HEK293 (cell line): ENCODE data around the gene CSNK2A2.

Source experiments
- CTCF ChIA-PET: fragments of 350-600 bp; formaldehyde crosslinking; extraction: SDS; loops from one replicate; lab custom pipeline; 2021; ENCODE audit warnings: antibody characterized with exemption; lab: Yijun Ruan, JAX
- POLR2A ChIA-PET: fragments of 300-600 bp; formaldehyde crosslinking; extraction: SDS; loops from one replicate; lab custom pipeline; 2020; ENCODE audit warnings: antibody characterized with exemption, inconsistent platforms; lab: Yijun Ruan, JAX
- H3K27ac ChIP-seq: fragments of 200-500 bp; sonication (Bioruptor generic); 2 replicates; pipeline ENCODE4 v1.5.1; 2014; ENCODE audit warnings: low read depth, low read length, control low read depth, inconsistent platforms; ENCODE audit errors: extremely low read depth
- H3K36me3 ChIP-seq, 2 experiments: fragments of 200-500 bp in 1 of 2; sonication (Bioruptor generic) in 1 of 2; 1 replicate in 1 of 2; 2 replicates in 1 of 2; pipeline ENCODE4 v1.5.1; 2014 to 2017; ENCODE audit warnings: inconsistent platforms in 2 of 2, low read length in 2 of 2; ENCODE audit not compliant: control insufficient read depth in 2 of 2, insufficient read depth in 1 of 2
- H3K4me1 ChIP-seq: fragments of 200-500 bp; sonication (Bioruptor generic); 2 replicates; pipeline ENCODE4 v1.5.1; 2014; ENCODE audit warnings: mild to moderate bottlenecking, low read length, inconsistent platforms; ENCODE audit not compliant: control insufficient read depth, insufficient read depth
- H3K4me3 ChIP-seq: 2 replicates; pipeline ENCODE4 v1.5.1; 2011; ENCODE audit warnings: low read depth, mild to moderate bottlenecking, control low read depth, low read length, moderate library complexity
- H3K9me3 ChIP-seq: fragments of 200-500 bp; sonication (Bioruptor generic); 2 replicates; pipeline ENCODE4 v1.5.1; 2014; ENCODE audit warnings: low read depth, low read length, inconsistent platforms; ENCODE audit not compliant: control insufficient read depth, insufficient read depth
- EGR2 ChIP-seq: fragments of 450-650 bp; formaldehyde crosslinking; IDR thresholded peaks from 2 replicates; pipeline ENCODE4 v1.5.1; 2016; ENCODE audit warnings: low read depth, missing biosample characterization, missing genetic modification characterization
- MZF1 ChIP-seq: fragments of 450-650 bp; formaldehyde crosslinking; IDR thresholded peaks from 2 replicates; pipeline ENCODE4 v1.5.1; 2017; ENCODE audit warnings: missing biosample characterization, missing genetic modification characterization, borderline replicate concordance
- ZEB2 ChIP-seq: fragments of 450-650 bp; formaldehyde crosslinking; IDR thresholded peaks from 2 replicates; pipeline ENCODE4 v1.5.1; 2016; ENCODE audit warnings: missing biosample characterization, missing genetic modification characterization
- ZNF175 ChIP-seq: fragments of 450-650 bp; formaldehyde crosslinking; IDR thresholded peaks from 2 replicates; pipeline ENCODE4 v1.5.1; 2016; ENCODE audit warnings: missing biosample characterization, missing genetic modification characterization
- ZNF19 ChIP-seq: fragments of 450-650 bp; formaldehyde crosslinking; IDR thresholded peaks from 2 replicates; pipeline ENCODE4; 2016; ENCODE audit warnings: missing biosample characterization, missing genetic modification characterization, low read depth
- ZNF350 ChIP-seq: fragments of 450-650 bp; formaldehyde crosslinking; IDR thresholded peaks from 2 replicates; pipeline ENCODE4 v1.5.0; 2017; ENCODE audit warnings: missing biosample characterization, mild to moderate bottlenecking, missing genetic modification characterization
- ZNF501 ChIP-seq: fragments of 450-650 bp; formaldehyde crosslinking; IDR thresholded peaks from 2 replicates; pipeline ENCODE4 v1.5.1; 2016; ENCODE audit warnings: missing biosample characterization, missing genetic modification characterization
- ZNF677 ChIP-seq: fragments of 450-650 bp; IDR thresholded peaks from 2 replicates; pipeline ENCODE4 v1.5.0; 2018; ENCODE audit warnings: missing biosample characterization, mild to moderate bottlenecking, missing genetic modification characterization, moderate library complexity
- ZSCAN23 ChIP-seq: fragments of 450-650 bp; formaldehyde crosslinking; IDR thresholded peaks from 2 replicates; pipeline ENCODE4 v1.5.1; 2016; ENCODE audit warnings: missing biosample characterization, missing genetic modification characterization
- TF ChIP-seq, protein P1 (sequence below): fragments of 450-650 bp; formaldehyde crosslinking; IDR thresholded peaks from 2 replicates; pipeline ENCODE4 v1.5.1; 2017; ENCODE audit warnings: missing biosample characterization, missing genetic modification characterization
- TF ChIP-seq, protein P2 (sequence below): fragments of 450-650 bp; formaldehyde crosslinking; IDR thresholded peaks from 2 replicates; pipeline ENCODE4 v1.5.1; 2016; ENCODE audit warnings: missing biosample characterization, missing genetic modification characterization, borderline replicate concordance
- TF ChIP-seq, protein P3 (sequence below): fragments of 450-650 bp; formaldehyde crosslinking; IDR thresholded peaks from 2 replicates; pipeline ENCODE4 v1.5.1; 2017; ENCODE audit warnings: missing biosample characterization, mild to moderate bottlenecking, missing genetic modification characterization, moderate library complexity
- TF ChIP-seq, protein P4 (sequence below): fragments of 450-650 bp; formaldehyde crosslinking; IDR thresholded peaks from 2 replicates; pipeline ENCODE4 v1.5.0; 2017; ENCODE audit warnings: missing biosample characterization, missing genetic modification characterization, borderline replicate concordance
- TF ChIP-seq, protein P5 (sequence below): fragments of 450-650 bp; formaldehyde crosslinking; IDR thresholded peaks from 2 replicates; pipeline ENCODE4 v1.5.1; 2016; ENCODE audit warnings: missing biosample characterization, missing genetic modification characterization

Gene CSNK2A2

DNA sequence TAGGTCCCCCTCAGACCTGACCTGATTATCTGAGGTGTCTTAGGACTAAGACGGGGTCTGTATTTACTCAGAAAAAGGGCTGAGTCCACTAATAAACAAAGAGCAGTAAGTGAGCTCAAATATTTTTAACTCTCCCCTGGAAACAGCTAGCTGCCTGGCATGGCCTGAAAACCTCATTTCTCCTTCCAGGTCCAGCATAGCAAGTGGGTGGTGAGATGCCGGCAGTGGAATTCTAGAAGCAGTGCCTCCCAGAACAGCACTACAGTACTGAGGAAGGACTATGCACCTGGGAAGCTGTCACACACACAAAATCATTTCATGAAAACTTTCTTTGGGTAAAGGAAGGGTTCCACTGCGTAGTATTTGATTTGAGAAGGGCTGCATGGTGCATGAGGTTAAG lies 39.2 kb downstream of the CSNK2A2 start (continued):
- TF ChIP-seq EGR2 (tag by site-specific recombination) (no peak), ZNF19 (tag by site-specific recombination) (no peak), ZNF350 (tag by site-specific recombination) (no peak), MZF1 (tag by site-specific recombination) (no peak)
- TF ChIP-seq, protein P1, sequence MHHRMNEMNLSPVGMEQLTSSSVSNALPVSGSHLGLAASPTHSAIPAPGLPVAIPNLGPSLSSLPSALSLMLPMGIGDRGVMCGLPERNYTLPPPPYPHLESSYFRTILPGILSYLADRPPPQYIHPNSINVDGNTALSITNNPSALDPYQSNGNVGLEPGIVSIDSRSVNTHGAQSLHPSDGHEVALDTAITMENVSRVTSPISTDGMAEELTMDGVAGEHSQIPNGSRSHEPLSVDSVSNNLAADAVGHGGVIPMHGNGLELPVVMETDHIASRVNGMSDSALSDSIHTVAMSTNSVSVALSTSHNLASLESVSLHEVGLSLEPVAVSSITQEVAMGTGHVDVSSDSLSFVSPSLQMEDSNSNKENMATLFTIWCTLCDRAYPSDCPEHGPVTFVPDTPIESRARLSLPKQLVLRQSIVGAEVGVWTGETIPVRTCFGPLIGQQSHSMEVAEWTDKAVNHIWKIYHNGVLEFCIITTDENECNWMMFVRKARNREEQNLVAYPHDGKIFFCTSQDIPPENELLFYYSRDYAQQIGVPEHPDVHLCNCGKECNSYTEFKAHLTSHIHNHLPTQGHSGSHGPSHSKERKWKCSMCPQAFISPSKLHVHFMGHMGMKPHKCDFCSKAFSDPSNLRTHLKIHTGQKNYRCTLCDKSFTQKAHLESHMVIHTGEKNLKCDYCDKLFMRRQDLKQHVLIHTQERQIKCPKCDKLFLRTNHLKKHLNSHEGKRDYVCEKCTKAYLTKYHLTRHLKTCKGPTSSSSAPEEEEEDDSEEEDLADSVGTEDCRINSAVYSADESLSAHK (tag by site-specific recombination), result no peak
- TF ChIP-seq, protein P2, sequence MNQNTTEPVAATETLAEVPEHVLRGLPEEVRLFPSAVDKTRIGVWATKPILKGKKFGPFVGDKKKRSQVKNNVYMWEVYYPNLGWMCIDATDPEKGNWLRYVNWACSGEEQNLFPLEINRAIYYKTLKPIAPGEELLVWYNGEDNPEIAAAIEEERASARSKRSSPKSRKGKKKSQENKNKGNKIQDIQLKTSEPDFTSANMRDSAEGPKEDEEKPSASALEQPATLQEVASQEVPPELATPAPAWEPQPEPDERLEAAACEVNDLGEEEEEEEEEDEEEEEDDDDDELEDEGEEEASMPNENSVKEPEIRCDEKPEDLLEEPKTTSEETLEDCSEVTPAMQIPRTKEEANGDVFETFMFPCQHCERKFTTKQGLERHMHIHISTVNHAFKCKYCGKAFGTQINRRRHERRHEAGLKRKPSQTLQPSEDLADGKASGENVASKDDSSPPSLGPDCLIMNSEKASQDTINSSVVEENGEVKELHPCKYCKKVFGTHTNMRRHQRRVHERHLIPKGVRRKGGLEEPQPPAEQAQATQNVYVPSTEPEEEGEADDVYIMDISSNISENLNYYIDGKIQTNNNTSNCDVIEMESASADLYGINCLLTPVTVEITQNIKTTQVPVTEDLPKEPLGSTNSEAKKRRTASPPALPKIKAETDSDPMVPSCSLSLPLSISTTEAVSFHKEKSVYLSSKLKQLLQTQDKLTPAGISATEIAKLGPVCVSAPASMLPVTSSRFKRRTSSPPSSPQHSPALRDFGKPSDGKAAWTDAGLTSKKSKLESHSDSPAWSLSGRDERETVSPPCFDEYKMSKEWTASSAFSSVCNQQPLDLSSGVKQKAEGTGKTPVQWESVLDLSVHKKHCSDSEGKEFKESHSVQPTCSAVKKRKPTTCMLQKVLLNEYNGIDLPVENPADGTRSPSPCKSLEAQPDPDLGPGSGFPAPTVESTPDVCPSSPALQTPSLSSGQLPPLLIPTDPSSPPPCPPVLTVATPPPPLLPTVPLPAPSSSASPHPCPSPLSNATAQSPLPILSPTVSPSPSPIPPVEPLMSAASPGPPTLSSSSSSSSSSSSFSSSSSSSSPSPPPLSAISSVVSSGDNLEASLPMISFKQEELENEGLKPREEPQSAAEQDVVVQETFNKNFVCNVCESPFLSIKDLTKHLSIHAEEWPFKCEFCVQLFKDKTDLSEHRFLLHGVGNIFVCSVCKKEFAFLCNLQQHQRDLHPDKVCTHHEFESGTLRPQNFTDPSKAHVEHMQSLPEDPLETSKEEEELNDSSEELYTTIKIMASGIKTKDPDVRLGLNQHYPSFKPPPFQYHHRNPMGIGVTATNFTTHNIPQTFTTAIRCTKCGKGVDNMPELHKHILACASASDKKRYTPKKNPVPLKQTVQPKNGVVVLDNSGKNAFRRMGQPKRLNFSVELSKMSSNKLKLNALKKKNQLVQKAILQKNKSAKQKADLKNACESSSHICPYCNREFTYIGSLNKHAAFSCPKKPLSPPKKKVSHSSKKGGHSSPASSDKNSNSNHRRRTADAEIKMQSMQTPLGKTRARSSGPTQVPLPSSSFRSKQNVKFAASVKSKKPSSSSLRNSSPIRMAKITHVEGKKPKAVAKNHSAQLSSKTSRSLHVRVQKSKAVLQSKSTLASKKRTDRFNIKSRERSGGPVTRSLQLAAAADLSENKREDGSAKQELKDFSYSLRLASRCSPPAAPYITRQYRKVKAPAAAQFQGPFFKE, result no peak

DNA sequence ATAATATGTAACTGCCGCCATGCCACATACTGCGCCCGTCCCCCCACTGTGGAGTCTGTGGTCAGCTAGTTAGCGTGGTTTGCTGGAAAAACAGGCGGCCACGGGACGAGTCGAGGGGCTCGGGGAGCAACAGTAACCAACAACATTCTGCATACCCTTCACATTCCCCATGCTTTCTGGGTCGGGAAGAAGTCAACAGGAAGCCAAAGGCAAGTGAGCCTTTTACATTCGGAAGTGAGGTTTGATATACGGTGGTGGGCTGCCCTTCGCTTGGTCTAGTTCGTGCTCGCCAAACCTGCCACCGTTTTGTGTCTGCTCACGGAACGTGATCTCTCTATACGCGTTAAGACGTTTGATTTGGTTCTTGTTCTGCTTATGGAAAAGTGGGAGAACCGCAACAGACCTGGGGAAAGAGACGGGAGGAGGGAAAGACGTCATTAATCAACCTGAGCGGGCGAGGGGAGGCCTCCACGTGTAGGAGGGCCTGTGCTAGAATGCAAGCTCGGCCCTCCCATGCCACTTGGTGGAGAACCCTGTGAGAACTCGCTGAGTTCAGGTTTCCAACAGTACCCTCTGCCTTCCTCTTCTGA lies 39.9 kb downstream of the CSNK2A2 start:
- H3K4me1 ChIP-seq, result no peaks in the 10 kb centered on the region
- ChIA-PET POLR2A (no interaction called here), CTCF (interaction anchor here (0.7 kb wide), 1 partner anchor 140 kb away, joined by 4 read pairs; no protein-coding TSS in a partner anchor)
- H3K4me3 ChIP-seq, result no peak overlapping the region
- no peak for TF ChIP-seq ZNF501 (tag by site-specific recombination)
- no peak for TF ChIP-seq ZSCAN23
- TF ChIP-seq, protein P3, sequence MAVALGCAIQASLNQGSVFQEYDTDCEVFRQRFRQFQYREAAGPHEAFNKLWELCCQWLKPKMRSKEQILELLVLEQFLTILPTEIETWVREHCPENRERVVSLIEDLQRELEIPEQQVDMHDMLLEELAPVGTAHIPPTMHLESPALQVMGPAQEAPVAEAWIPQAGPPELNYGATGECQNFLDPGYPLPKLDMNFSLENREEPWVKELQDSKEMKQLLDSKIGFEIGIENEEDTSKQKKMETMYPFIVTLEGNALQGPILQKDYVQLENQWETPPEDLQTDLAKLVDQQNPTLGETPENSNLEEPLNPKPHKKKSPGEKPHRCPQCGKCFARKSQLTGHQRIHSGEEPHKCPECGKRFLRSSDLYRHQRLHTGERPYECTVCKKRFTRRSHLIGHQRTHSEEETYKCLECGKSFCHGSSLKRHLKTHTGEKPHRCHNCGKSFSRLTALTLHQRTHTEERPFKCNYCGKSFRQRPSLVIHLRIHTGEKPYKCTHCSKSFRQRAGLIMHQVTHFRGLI (tag by site-specific recombination), result no peak
- TF ChIP-seq ZNF677 (tag by site-specific recombination), result no peak
- TF ChIP-seq, protein P4, sequence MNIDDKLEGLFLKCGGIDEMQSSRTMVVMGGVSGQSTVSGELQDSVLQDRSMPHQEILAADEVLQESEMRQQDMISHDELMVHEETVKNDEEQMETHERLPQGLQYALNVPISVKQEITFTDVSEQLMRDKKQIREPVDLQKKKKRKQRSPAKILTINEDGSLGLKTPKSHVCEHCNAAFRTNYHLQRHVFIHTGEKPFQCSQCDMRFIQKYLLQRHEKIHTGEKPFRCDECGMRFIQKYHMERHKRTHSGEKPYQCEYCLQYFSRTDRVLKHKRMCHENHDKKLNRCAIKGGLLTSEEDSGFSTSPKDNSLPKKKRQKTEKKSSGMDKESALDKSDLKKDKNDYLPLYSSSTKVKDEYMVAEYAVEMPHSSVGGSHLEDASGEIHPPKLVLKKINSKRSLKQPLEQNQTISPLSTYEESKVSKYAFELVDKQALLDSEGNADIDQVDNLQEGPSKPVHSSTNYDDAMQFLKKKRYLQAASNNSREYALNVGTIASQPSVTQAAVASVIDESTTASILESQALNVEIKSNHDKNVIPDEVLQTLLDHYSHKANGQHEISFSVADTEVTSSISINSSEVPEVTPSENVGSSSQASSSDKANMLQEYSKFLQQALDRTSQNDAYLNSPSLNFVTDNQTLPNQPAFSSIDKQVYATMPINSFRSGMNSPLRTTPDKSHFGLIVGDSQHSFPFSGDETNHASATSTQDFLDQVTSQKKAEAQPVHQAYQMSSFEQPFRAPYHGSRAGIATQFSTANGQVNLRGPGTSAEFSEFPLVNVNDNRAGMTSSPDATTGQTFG (tag by site-specific recombination), result no peak
- TF ChIP-seq ZEB2 (tag by site-specific recombination), result no peak
- no peak for TF ChIP-seq ZNF175 (tag by site-specific recombination)
- TF ChIP-seq, protein P5, sequence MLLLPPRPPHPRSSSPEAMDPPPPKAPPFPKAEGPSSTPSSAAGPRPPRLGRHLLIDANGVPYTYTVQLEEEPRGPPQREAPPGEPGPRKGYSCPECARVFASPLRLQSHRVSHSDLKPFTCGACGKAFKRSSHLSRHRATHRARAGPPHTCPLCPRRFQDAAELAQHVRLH, result no peak
- H3K36me3 ChIP-seq, result peaks cover 12 to 51% of the 10 kb centered on the region in 2 experiments
- no peak overlapping the region for H3K27ac ChIP-seq
- no peaks in the 10 kb centered on the region for H3K9me3 ChIP-seq
